Measurements from ENCODE around the gene SOAT2.
A peak's percentile ranks its signal among the peaks of the same experiment; 100 is the strongest.
"Not testable (repeated sequence)": the region's sequence is repeated elsewhere in the genome, so short reads cannot be mapped to it uniquely, and the experiment has no call there.

The SOAT2 gene

DNA sequence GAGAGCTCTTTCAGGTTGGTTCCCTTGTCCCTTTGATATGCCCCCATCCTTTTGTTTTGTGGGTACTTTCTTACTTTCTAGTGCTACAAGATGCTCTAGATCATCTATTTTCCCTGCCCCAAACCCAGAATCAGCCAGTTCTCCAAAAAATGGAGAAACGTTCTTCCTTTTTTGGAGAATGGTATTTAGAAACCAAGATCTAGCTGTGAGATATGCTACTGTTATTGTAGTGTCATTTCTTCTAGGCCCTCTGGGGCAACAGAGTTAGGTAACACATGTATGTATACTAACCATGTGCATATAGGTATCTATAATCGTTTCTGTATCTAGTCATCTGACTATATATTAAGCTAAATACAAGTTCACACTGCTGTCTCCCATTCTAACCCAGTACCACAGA, 12.7 kb upstream of the SOAT2 start:
- no peak for DNase-seq

DNA sequence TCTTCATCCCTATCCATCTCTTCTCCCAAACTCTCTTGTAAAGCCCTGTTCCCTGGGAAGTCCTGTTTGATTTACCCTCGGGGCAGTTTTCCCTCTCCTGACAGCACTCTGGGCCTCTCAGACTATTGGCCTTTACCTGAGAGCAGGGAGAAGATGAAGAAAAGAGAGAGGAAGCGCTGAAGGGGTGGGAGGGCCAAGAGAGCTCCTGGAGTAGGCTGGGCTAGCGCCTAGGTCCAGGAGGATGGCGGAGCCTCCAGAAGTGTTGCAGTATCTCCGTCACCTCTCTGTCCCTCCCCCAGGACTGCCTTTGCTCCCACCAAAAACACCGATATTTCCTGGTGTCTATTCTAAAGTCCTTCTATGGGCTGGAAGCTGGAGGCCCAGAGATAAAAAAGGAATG, 11.5 kb upstream of the SOAT2 start:
- no peak for DNase-seq

GRCh38 chr12:53093777-53094393, 9.4 kb upstream of the SOAT2 start:
- no peak for DNase-seq

GRCh38 chr12:53094394-53094787, 8.9 kb upstream of the SOAT2 start:
- no peak for DNase-seq

DNA sequence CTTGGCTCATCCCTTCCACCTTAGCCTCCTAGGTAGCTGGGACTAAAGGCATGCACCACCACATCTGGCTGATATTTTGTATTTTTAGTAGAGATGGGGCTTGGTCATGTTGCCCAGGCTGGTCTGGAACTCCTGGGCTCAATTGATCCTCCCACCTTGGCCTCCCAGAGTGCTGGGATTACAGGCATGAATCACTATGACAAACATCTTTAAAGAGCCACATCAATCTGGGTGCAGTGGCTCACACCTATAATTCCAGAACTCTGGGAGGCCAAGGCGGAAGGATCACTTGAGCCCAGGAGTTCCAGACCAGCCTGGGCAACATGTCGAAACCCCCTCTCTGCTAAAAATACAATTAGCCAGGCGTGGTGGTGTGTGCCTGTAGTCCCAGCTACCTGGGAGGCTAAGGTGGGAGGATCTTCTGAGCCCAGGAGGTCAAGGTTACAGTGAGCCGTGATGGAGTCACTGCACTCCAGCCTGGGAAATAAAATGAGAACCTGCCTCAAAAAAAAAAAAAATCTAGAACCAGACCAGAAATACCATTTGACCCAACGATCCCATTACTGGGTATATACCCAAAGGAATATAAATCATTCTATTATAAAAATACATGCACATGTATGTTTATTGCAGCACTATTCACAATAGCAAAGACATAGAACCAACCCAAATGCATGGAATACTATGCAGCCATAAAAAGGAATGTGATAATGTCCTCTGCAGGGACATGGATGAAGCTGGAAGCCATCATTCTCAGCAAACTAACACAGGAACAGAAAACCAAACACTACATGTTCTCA, 8.3 kb upstream of the SOAT2 start:
- DNase-seq, result not testable (repeated sequence)

DNA sequence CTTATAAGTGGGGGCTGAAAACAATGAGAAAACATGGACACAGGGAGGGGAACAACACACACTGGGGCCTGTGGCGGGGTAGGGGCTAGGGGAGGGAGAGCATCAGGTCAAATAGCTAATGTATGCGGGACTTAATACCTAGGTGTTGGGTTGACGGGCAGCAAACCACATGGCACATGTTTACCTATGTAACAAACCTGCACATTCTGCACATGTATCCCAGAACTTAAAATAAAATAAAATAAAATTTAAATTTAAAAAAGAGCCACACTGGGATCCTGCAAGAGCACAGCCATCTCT, 7.7 kb upstream of the SOAT2 start:
- not testable (repeated sequence) for DNase-seq

DNA sequence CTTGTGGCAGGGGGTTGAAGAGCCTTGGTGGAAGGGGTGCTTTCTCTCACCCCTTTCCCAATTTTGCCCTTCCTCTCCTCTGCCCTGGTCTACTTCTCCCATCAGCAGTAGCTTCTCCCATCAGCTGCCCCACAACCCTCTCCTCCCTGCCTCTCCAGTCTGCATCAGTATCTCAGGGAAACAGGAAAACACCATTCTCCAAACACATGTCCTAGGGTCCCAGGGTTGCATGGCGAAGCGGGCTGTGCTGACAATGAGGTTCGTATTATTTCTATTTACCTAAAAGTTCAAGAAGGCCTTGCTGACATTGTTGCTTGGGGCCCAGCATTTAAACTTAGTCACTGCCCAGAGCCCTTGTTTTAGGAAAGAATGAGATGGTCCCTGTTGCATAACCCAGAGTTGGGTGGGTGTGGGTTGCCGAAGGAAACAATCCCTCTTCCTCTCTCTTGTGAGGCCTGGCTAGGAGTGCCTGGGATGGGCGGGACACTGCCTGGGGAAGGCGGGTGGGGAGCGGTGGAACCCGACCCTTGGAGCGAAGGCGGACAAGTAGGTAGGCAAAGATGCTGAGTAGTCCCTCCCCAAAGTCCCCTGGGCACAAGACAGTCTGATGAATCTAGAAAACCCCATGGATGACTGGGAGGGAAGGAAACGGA, 7.1 kb upstream of the SOAT2 start:
- DNase-seq, result no peak

DNA sequence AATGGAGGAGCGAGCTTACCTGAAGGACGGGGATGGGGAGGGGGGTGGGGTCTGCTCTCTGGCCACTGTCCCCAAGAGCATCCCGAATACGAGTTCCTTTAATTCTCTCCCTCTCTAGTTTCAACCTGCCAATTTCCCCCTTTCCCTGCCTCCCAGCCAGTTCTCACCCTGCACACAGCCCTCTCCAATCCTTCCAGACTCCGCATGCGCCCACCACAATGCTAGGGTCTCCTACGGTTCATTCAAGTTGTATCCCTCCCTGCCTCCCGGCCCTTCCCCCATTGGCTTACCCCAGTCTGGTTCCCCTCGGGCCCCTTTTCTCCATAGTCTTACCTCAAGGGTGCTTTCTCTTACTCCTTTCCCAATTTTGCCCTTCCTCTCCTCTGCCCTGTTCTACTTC, 6.5 kb upstream of the SOAT2 start:
- no peak for DNase-seq

DNA sequence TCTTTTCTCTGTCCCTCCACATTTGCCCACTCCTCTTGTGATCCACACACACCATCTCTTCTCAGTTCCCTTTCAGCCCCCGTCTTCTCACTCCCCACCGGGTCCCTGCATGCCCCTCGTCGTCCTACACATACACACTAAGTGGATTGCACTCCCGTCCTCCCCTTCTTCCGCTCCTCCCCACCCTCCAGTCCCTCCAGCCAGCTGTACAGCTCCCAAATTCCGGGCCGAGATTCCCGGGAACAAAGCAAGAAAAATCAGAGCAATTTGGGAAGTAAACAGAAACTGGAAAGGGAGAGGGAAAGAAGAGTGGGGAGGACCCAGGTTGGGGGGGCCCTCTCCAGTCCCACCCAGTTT, 6.1 kb upstream of the SOAT2 start:
- DNase-seq, result no peak

GRCh38 chr12:53097564-53098353, 5.5 kb upstream of the SOAT2 start, which contains the start of gene IGFBP6:
Gene IGFBP6, plus strand, starts transcription at chr12:53097667. Its CDS starts 51 bp downstream, at chr12:53097718.
- peak; percentile 81 for DNase-seq

DNA sequence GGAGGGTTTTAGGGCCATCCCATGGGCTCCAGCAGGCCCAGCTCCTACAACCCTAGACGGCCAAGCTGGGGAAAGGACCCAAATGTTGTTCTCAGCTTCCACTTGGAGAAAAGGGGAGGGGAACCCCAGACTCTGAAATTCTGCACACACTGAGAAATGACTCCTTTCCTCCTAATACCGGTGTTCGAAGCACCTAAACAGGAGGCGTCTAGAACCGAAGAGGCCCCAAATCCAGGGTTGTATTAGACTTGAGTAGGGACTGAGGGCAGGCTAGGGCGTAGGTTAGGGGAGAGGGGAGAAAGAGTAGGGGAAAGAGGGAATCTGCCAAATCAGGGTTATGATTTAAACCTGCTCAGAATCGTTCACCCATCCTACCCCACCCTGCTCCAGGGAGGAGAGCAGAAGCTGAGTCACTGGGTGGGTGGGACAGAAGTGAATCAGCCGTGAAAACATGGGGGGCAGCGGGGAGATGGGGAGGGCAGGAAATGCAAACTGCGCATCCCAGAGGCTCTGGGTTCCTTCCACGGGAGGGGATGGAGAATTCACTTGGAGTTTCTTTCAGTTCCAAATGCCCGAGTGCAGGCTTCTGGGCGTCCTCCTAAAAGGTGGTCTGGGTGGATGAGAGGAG, 4.8 kb upstream of the SOAT2 start:
- peak; percentile 48 for DNase-seq

DNA sequence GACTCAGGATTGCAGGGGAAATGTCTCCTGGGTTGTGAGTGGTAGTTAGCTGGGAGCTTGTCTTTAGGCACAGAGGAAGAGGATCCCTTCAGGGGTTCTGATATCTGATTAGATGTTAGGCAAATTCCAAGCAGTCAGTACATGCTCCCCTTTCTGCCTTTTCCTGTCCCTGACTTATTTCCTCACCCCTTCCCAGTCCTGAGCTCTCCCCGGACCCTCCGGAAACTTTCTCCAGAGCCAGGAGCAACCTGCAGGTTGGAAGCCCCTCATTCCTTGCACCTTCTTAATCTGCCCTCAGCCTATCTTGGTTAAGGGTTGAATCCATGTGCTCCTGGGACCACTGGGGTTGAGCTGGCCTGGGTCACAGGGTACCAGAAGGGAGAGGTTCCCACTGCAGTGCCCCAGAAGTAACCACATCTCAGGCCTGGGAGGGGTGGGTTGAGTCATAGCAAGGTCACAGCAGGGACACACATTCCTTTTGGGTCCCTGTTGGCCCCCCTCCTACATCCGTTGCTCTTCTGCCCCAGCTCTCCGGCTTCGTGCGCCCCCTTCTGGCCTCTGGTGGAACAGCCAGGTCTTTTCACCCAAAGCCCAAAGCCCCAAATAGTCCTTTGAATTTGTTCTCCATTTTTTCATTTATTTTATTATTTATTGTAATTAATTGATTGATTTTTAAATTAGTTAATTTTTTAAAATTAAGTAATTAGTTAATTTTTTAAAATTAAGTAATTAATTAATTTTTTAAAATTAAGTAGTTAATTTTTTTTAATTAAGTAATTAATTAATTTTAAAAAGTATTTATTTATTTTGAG, 4.0 kb upstream of the SOAT2 start:
- DNase-seq, result peak; percentile 92

GRCh38 chr12:53100466-53101151, 2.7 kb upstream of the SOAT2 start:
- DNase-seq, result no peak

- DNase-seq, result no peak
Observed at GRCh38 chr12:53101266-53101665, 2.0 kb upstream of the SOAT2 start.

DNA sequence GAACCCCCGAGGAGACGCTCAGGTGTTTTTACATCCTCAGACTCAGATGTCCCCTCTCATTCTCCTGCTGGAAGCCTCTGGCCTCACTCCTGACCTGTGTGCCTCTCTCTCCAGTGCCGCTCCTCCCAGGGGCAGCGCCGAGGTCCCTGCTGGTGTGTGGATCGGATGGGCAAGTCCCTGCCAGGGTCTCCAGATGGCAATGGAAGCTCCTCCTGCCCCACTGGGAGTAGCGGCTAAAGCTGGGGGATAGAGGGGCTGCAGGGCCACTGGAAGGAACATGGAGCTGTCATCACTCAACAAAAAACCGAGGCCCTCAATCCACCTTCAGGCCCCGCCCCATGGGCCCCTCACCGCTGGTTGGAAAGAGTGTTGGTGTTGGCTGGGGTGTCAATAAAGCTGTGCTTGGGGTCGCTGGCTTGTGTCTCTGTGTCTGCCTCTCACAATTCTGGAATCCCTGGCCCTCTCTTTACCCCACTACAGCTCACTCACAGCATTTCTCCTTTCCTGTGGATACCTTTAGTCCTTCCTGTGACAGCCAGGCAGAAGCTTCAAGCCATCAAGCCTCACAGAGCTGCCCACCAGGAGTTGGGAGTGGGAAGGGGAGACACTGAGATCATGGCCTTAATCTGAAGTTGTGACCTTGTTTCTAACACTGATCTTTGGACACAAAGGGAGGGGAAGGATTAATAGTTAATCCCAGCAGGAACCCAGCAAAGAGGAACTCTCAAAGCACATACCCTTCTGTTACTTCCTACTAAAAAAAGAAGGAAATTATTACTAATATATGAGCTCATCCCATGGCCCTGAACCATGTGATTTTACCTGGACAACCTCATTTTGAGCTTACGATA, 1.1 kb upstream of the SOAT2 start:
- DNase-seq, result no peak

DNA sequence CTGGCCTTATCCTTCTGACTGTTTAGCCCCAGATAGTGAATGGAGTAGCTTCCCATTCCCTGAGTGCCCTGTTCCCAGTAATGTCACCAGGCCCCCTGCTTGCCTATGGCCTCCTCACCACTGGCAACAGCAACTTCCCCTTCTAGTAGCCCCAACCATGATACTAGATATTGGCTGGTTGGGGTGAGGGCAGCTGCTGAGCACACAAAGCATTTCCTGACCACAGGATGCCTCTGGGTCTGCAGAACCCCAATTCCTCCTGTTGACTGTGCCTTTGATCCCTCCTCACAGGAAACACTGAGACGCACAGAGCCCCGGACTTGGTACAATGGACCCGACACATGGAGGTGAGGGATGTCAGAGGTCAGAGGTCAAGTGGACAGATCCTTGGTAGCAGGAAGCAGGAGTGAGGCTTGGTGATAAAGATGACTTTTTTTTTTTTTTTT, 597 bp downstream of the SOAT2 start:
- DNase-seq, result no peak

DNA sequence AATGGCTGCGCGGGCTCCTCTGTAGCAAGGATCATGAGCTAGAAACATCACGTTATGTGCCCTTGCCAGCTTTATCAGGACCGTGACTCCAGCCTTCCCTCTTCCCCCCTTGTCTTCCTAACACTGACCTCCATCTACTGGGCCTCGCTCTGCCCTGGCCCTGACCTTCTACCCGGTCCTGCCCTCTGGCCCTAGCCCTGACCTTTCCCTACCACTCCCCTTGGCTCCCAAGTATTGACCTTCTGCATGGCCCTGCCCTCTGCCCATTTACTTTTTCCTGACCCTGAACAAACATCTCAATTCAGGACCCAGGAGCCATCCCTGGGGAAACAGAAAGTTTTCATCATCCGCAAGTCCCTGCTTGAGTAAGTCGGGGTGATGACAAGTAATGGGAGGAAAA, 2.0 kb downstream of the SOAT2 start:
- DNase-seq, result no peak

DNA sequence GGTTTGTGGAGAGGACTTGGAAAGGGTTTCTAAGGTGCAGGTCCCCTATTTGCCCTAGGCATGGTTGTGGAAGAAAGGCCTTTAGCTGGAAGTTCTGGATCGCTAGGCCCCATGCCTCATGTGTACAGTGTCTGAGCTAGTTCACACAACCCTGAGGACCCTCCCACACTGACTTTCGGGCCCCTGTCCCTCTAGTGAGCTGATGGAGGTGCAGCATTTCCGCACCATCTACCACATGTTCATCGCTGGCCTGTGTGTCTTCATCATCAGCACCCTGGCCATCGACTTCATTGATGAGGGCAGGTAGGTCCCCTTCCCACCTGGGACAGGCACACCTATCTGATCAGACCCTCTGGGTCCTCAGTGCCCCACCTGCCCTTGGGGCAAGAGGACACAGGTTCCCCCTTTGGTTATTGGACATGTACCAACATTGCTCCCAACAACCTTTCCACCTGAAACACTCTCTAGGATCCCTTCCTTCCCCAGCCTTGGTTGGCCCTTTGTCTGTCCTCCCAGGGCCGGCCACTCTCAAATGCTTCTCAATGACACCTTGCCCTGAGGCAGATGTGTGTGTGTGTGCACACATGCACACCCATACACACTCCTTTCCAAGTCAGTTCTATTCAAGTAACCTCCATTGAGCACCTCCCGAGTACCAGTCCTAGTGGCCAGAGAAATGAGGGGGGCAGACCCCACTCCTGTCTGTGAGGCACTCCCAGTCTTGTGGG, 2.6 kb downstream of the SOAT2 start:
- no peak for DNase-seq

DNA sequence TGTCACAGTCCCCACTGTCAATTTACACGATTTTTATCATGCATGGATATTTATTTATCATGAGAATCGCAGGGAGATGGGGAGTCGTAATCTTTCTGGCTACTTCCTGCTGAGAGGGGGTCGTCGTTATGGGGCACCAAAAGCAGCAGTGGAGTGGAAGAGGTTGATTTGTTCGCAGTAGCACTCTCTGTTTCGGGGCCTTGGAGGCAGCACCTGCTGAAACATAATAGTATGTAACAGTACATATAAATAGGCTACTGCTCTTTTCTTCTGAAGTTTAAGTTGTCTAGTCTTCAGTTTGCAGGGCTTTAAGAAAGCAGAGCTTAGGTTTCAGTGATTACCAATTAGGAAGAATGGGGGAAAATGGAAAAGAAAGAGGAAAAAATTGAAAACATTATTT, 3.8 kb downstream of the SOAT2 start:
- no peak for DNase-seq

- not testable (repeated sequence) for DNase-seq
Observed at GRCh38 chr12:53112431-53112830, 9.1 kb downstream of the SOAT2 start.

Measured in stimulated activated CD4-positive, alpha-beta T cell treated with anti-CD3 and anti-CD28 coated beads, Interleukin-15, amount 100 ng/mL, for 24 hours (primary cell).